DND-41 (cell line): Measurements from ENCODE around the gene RFPL4A.
"Not testable (repeated sequence)": the region's sequence is repeated elsewhere in the genome, so short reads cannot be mapped to it uniquely, and the experiment has no call there.

ENCODE experiments used
- ATAC-seq: fragments of 200-7000 bp; cut with Tn5 transposase; 3 replicates; pipeline ENCODE4 v1.9.1; 2021; ENCODE audit warnings: low read depth; ENCODE audit not compliant: insufficient read depth
- DNase-seq: peaks from one replicate; pipeline ENCODE4 v3.0.0-alpha.2; 2020
- H2AFZ ChIP-seq: 2 replicates; pipeline ENCODE4 v1.6.0; 2012; ENCODE audit warnings: low read depth, low read length
- H3K27ac ChIP-seq: 2 replicates; pipeline ENCODE4 v1.5.1; 2012; ENCODE audit warnings: low read length, inconsistent platforms
- H3K27me3 ChIP-seq: fragments of 200-600 bp; sonication (generic); 2 replicates; pipeline ENCODE4 v1.6.0; 2012; ENCODE audit warnings: low read length, mild to moderate bottlenecking, inconsistent platforms; ENCODE audit not compliant: insufficient read depth, poor library complexity
- H3K36me3 ChIP-seq: 2 replicates; pipeline ENCODE4 v1.5.1; 2012; ENCODE audit warnings: low read length, inconsistent platforms; ENCODE audit not compliant: insufficient read depth
- H3K4me1 ChIP-seq: 2 replicates; pipeline ENCODE4 v1.5.1; 2012; ENCODE audit warnings: mild to moderate bottlenecking, low read length; ENCODE audit not compliant: insufficient read depth
- H3K4me2 ChIP-seq: 2 replicates; pipeline ENCODE4 v1.6.0; 2012; ENCODE audit warnings: mild to moderate bottlenecking, moderate library complexity, low read length, inconsistent platforms; ENCODE audit not compliant: insufficient read depth
- H3K4me3 ChIP-seq, 2 experiments: fragments of 200-600 bp in 1 of 2; shearing (Covaris generic) in 1 of 2; 2 replicates each; pipeline ENCODE4 v1.5.1; 2012 to 2016; ENCODE audit warnings: inconsistent platforms in 2 of 2, low read length in 2 of 2, mild to moderate bottlenecking in 2 of 2, low read depth in 1 of 2, moderate library complexity in 1 of 2
- H3K79me2 ChIP-seq: 2 replicates; pipeline ENCODE4 v1.6.0; 2012; ENCODE audit warnings: low read length, inconsistent platforms; ENCODE audit not compliant: insufficient read depth
- H3K9ac ChIP-seq: 2 replicates; pipeline ENCODE4 v1.6.0; 2012; ENCODE audit warnings: low read depth, mild to moderate bottlenecking, inconsistent platforms, low read length, moderate library complexity
- H3K9me3 ChIP-seq: 2 replicates; pipeline ENCODE4 v1.5.1; 2012; ENCODE audit warnings: low read length, moderate library complexity, mild to moderate bottlenecking, inconsistent platforms; ENCODE audit not compliant: insufficient read depth, severe bottlenecking
- H4K20me1 ChIP-seq: 2 replicates; pipeline ENCODE4 v1.6.0; 2012; ENCODE audit warnings: low read length; ENCODE audit not compliant: insufficient read depth
- EZH2 ChIP-seq: IDR thresholded peaks from 3 replicates; pipeline ENCODE4 v1.6.1; 2012; ENCODE audit warnings: borderline replicate concordance, low read depth, mild to moderate bottlenecking, moderate library complexity, low read length, inconsistent platforms; ENCODE audit not compliant: severe bottlenecking
- TF ChIP-seq, protein P1 (sequence below): IDR thresholded peaks from 2 replicates; pipeline ENCODE4 v1.5.1; 2012; ENCODE audit warnings: borderline replicate concordance, low read length, moderate library complexity, mild to moderate bottlenecking; ENCODE audit not compliant: poor library complexity, severe bottlenecking; ENCODE audit errors: extremely low read depth

The RFPL4A gene

DNA sequence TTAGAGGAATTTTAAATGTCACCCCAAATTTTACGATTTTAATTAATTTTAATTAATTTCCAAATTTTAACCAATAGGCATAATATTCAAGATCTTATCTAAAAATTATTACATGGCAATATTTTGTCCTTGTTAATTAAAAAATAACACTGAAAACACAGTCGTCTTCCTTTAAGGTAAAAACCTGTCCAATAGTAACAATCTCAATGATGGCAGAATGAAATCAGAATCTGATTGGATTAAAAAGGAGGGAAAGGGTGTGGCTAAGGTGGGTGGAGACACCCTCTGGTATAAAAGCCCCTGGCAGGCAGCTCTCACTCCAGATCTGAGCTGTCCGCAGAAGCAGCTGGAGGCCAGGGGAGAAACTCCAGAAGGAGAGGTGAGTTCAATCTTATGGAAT, at the start of gene RFPL4A:
TSS of gene RFPL4A (plus strand) at position 301 of the 400 bp plus-strand sequence. CDS start 2,704 bp downstream, outside the sequence.
- H3K36me3 ChIP-seq, H3K4me3 ChIP-seq, H3K27me3 ChIP-seq, H3K9ac ChIP-seq, H3K9me3 ChIP-seq, H3K4me1 ChIP-seq, H4K20me1 ChIP-seq, H3K79me2 ChIP-seq, H3K27ac ChIP-seq, H3K4me2 ChIP-seq, DNase-seq, H2AFZ ChIP-seq, ATAC-seq: not testable (repeated sequence)

DNA sequence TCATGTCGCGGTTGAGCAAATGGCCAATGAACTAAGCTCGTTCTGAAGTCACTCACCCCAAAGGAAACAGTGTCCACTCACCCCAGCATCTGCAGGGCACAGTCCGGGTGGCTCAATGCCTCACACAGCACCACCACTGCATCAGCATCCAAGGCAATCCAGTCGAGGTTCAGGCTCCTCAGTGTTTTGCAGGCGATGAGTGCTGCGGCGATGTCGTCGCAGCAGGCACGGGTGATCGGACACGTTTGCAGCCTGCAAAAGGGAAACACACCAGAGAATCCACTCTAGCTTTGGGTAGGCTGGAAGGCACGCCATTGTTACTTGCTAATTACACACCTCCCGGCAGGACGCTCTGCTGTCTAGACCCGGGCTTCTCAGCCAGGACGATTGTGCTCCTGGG, 47.2 kb upstream of the RFPL4A start:
- Histone ChIP-seq H3K4me2 (no peak overlapping the region), H3K27ac (no peak overlapping the region), H2AFZ (no peak overlapping the region), H3K79me2 (no peaks in the 10 kb centered on the region), H3K4me1 (no peaks in the 10 kb centered on the region), H3K9me3 (peaks cover 2% of the 10 kb centered on the region), H3K4me3 (no peak overlapping the region), H3K27me3 (peaks cover 4% of the 10 kb centered on the region), H3K9ac (no peak overlapping the region), H4K20me1 (no peaks in the 10 kb centered on the region), H3K36me3 (no peaks in the 10 kb centered on the region)
- TF ChIP-seq EZH2: no peak
- TF ChIP-seq, protein P1, sequence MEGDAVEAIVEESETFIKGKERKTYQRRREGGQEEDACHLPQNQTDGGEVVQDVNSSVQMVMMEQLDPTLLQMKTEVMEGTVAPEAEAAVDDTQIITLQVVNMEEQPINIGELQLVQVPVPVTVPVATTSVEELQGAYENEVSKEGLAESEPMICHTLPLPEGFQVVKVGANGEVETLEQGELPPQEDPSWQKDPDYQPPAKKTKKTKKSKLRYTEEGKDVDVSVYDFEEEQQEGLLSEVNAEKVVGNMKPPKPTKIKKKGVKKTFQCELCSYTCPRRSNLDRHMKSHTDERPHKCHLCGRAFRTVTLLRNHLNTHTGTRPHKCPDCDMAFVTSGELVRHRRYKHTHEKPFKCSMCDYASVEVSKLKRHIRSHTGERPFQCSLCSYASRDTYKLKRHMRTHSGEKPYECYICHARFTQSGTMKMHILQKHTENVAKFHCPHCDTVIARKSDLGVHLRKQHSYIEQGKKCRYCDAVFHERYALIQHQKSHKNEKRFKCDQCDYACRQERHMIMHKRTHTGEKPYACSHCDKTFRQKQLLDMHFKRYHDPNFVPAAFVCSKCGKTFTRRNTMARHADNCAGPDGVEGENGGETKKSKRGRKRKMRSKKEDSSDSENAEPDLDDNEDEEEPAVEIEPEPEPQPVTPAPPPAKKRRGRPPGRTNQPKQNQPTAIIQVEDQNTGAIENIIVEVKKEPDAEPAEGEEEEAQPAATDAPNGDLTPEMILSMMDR: no peak
- no peak for DNase-seq
- ATAC-seq: no peak

DNA sequence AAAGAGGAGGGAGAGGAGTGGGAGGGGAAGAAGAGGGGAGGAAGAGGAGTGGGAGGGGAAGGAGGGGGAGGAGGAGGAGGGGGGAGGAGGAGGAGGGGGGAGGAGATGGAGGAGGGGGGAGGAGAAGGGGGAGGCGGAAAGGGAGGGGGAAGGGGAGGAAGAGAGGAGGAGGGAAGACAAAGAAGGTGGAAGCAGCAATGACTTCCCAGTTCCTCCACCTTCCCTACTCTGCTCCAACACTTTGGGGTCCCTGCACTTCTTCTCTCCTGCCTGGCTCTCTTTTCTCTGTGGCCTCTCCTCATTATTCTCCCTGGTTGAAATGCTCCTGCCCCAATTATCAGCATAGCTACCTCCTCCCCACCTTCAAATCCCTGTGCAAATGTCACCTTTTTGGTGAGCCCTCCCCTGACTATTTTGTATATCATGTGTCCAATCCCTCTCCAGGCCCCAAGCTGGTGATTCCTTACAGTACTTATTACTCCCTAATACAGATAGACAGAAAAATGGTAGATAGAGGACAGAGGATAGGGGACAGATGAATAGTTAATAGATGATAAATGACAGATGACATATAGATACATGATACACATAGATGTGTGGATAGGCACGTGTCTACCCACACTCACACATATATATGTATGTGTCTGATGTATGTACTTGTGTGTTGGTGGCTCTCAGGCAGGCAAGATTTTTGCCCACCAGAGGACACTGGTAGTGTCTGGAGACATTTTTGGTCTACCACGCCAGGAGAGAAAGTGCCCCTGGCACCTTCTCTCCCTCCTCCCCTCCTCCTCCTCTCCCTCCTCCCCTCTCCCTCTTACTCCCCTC, 45.9 kb upstream of the RFPL4A start:
- Histone ChIP-seq H3K27ac (no peak overlapping the region), H3K4me2 (no peak overlapping the region), H4K20me1 (no peaks in the 10 kb centered on the region), H3K27me3 (peaks cover 8% of the 10 kb centered on the region), H2AFZ (no peak overlapping the region), H3K79me2 (no peaks in the 10 kb centered on the region), H3K4me1 (no peaks in the 10 kb centered on the region), H3K4me3 (no peak overlapping the region), H3K36me3 (no peaks in the 10 kb centered on the region), H3K9me3 (peaks cover 2% of the 10 kb centered on the region), H3K9ac (no peak overlapping the region)
- no peak for DNase-seq
- no peak for ATAC-seq
- no peak for TF ChIP-seq EZH2

DNA sequence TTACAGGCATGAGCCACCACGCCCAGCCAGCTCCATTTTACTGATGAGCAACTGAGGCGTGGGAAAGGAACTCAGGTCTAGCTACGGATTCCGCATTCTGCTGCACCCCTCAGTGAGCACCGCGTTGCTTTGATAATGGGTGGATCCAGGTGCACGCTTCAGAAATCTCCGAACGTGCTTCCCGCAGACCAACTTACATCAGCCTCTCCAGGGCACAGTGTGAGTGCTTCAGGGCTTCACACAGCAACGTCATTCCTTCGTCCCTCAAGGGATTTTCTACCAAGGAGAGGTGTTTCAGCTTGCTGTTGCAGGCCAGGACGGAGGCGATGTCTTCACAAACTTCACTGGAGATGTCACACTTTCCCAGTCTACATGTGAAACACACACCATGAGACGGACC, 42.4 kb upstream of the RFPL4A start:
- no peaks in the 10 kb centered on the region for H3K79me2 ChIP-seq
- H3K4me3 ChIP-seq: no peak overlapping the region
- H4K20me1 ChIP-seq: no peaks in the 10 kb centered on the region
- H3K27me3 ChIP-seq: peaks cover 4% of the 10 kb centered on the region
- H3K27ac ChIP-seq: no peak overlapping the region
- DNase-seq: no peak
- H3K9me3 ChIP-seq: peaks cover 10% of the 10 kb centered on the region
- no peak for ATAC-seq
- no peak overlapping the region for H3K9ac ChIP-seq
- H3K4me1 ChIP-seq: no peaks in the 10 kb centered on the region
- no peak overlapping the region for H2AFZ ChIP-seq
- no peak for TF ChIP-seq EZH2
- TF ChIP-seq, protein P1: no peak
- H3K36me3 ChIP-seq: no peaks in the 10 kb centered on the region
- no peak overlapping the region for H3K4me2 ChIP-seq
